PC-9 (cell line): Measurements from ENCODE around the gene COP1. TPM values are rescaled to one million over a fixed set of nuclear protein-coding genes. Genes with fewer than 3 reads are reported as not detected.

Experiments
- BruUV-seq: library from RNA; stranded (reverse); fragments of 400-500 nt; replicated peaks from 2 replicates; lab custom pipeline; 2021; lab: Mats Ljungman, UMichigan
- CTCF ChIA-PET: fragments of 300-600 bp; sonication (Branson Sonifier 250); formaldehyde crosslinking; loops from one replicate; lab custom pipeline; 2022; ENCODE audit warnings: antibody characterized with exemption; lab: Charles Lee
- POLR2A ChIA-PET: fragments of 300-600 bp; sonication (Branson Sonifier 250); formaldehyde crosslinking; loops from one replicate; lab custom pipeline; 2022; ENCODE audit warnings: antibody characterized with exemption; ENCODE audit not compliant: unreplicated experiment; lab: Charles Lee
- DNase-seq, 2 experiments: peaks; one replicate each; pipeline versions ENCODE4 v3.0.0 to v3.0.0-alpha.2; 2015 to 2022; ENCODE audit warnings: mixed read lengths in 1 of 2
- H2AFZ ChIP-seq: fragments of 200-600 bp; sonication (generic); 2 replicates; pipeline ENCODE4 v1.8.1; 2017; ENCODE audit warnings: antibody characterized with exemption
- H3F3A ChIP-seq: fragments of 200-600 bp; sonication (generic); 2 replicates; pipeline ENCODE4 v1.8.1; 2017; ENCODE audit warnings: antibody characterized with exemption, mild to moderate bottlenecking, low read depth; ENCODE audit not compliant: insufficient read depth
- H3K27ac ChIP-seq: fragments of 200-600 bp; sonication (generic); 2 replicates; pipeline ENCODE4 v1.6.1; 2016; ENCODE audit warnings: mixed run types
- H3K27me3 ChIP-seq: fragments of 200-600 bp; sonication (generic); 2 replicates; pipeline ENCODE4 v1.6.1; 2016; ENCODE audit warnings: low read depth, mixed run types; ENCODE audit not compliant: insufficient read depth
- H3K36me3 ChIP-seq: fragments of 200-600 bp; sonication (generic); 2 replicates; pipeline ENCODE4 v1.6.1; 2016; ENCODE audit warnings: low read depth, mixed run types
- H3K4me1 ChIP-seq: fragments of 200-600 bp; sonication (generic); replicated peaks from 2 replicates; pipeline ENCODE4 v1.6.1; 2016; ENCODE audit warnings: mixed run types; ENCODE audit not compliant: insufficient read depth
- H3K4me2 ChIP-seq: fragments of 200-600 bp; sonication (generic); 2 replicates; pipeline ENCODE4 v1.6.1; 2017; ENCODE audit warnings: mixed run types
- H3K4me3 ChIP-seq: fragments of 200-600 bp; sonication (generic); 2 replicates; pipeline ENCODE4 v1.6.1; 2016; ENCODE audit warnings: mixed run types
- H3K79me2 ChIP-seq: fragments of 200-600 bp; sonication (generic); 2 replicates; pipeline ENCODE4 v1.6.1; 2017; ENCODE audit warnings: low read depth, mixed run types
- H3K9me2 ChIP-seq: fragments of 200-600 bp; sonication (generic); 2 replicates; pipeline ENCODE4 v1.8.1; 2017; ENCODE audit warnings: mild to moderate bottlenecking; ENCODE audit not compliant: insufficient read depth
- H3K9me3 ChIP-seq: fragments of 200-600 bp; sonication (generic); 2 replicates; pipeline ENCODE4 v1.8.1; 2016; ENCODE audit warnings: low read depth; ENCODE audit not compliant: insufficient read depth
- H4K20me1 ChIP-seq: fragments of 200-600 bp; sonication (generic); 2 replicates; pipeline ENCODE4 v1.8.1; 2017; ENCODE audit not compliant: insufficient read depth
- EZH2 ChIP-seq: fragments of 200-600 bp; sonication (generic); IDR thresholded peaks from 2 replicates; pipeline ENCODE4 v1.8.0; 2017; ENCODE audit warnings: antibody characterized with exemption, low read depth
- intact Hi-C: fragments of 100-400 bp; cut with micrococcal nuclease; formaldehyde crosslinking; loops from one replicate; pipeline ENCODE4 v1.10.0; 2022; ENCODE audit not compliant: unreplicated experiment
- total RNA-seq: library from RNA; stranded (reverse); gene quantifications from 2 replicates; pipeline ENCODE4 v1.2.3, GENCODE V29; 2021
- TF ChIP-seq, protein P1 (sequence below): fragments of 200-600 bp; sonication (generic); conservative IDR thresholded peaks from 2 replicates; pipeline ENCODE4 v1.6.1; 2017; ENCODE audit warnings: mixed run types, antibody characterized with exemption, mild to moderate bottlenecking, moderate library complexity

COP1 gene
- total RNA-seq, 1 experiment from 2014 or later: 38.0 TPM

DNA sequence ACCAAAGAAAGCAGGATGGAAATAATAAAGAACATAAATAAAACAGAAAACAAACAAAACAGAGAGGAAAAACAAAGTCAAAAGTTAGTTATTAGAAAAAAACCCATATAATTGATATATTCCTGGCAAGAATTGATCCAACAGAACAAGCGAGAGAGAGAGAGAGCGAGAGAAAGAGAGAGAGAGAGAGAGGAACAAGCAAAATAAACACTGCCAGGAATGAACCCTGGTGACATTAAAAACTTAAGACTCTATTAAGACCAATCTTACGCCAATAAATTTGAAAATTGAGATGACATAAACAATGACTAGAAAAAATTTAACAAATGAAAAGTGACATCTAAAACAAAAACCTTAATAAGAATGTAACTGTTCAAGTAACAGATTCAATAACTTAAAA, 64.1 kb downstream of the COP1 start:
- H3K27me3 ChIP-seq: no peaks in the 10 kb centered on the region
- H4K20me1 ChIP-seq: peaks cover 12% of the 10 kb centered on the region
- peaks cover 7% of the 10 kb centered on the region for H3K36me3 ChIP-seq
- ChIA-PET POLR2A (no interaction called here), CTCF (interaction anchor here (0.6 kb wide), 1 partner anchor 186 kb away, joined by 3 read pairs; no protein-coding TSS in a partner anchor)
- H3F3A ChIP-seq: peaks cover 6% of the 10 kb centered on the region; the same call in 1 of the 2 replicates
- H2AFZ ChIP-seq: no peak overlapping the region
- H3K4me2 ChIP-seq: no peak overlapping the region
- TF ChIP-seq, protein P1, sequence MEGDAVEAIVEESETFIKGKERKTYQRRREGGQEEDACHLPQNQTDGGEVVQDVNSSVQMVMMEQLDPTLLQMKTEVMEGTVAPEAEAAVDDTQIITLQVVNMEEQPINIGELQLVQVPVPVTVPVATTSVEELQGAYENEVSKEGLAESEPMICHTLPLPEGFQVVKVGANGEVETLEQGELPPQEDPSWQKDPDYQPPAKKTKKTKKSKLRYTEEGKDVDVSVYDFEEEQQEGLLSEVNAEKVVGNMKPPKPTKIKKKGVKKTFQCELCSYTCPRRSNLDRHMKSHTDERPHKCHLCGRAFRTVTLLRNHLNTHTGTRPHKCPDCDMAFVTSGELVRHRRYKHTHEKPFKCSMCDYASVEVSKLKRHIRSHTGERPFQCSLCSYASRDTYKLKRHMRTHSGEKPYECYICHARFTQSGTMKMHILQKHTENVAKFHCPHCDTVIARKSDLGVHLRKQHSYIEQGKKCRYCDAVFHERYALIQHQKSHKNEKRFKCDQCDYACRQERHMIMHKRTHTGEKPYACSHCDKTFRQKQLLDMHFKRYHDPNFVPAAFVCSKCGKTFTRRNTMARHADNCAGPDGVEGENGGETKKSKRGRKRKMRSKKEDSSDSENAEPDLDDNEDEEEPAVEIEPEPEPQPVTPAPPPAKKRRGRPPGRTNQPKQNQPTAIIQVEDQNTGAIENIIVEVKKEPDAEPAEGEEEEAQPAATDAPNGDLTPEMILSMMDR: no peak
- TF ChIP-seq EZH2: no peak
- H3K9me2 ChIP-seq: no peaks in the 10 kb centered on the region
- intact Hi-C loops: no loop called here
- H3K79me2 ChIP-seq: peaks cover 83% of the 10 kb centered on the region
- no TSS peak for BruUV-seq
- no peak overlapping the region for H3K27ac ChIP-seq
- H3K4me1 ChIP-seq: no peaks in the 10 kb centered on the region
- no peak overlapping the region for H3K4me3 ChIP-seq
- no peak for DNase-seq
- H3K9me3 ChIP-seq: no peaks in the 10 kb centered on the region

DNA sequence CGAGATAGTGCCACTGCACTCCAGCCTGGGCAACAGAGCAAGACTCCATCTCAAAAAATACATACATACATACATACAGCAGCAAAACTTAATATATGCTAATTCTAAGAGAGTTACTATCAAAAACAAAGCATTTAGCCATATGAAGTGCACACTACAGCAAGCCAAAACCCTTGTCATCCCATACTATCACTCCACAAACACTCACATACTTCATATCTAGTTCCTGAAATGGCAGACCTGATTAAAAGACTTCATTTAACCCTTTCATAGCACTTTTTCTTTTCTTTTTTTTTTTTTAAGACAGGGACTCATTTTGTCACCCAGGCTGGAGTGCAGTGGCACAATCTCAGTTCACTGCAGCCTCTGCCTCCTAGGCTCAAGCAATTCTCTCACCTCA, 65.6 kb downstream of the COP1 start:
- POLR2A ChIA-PET: no interaction called here
- H3K9me3 ChIP-seq: no peaks in the 10 kb centered on the region
- BruUV-seq: no TSS peak

DNA sequence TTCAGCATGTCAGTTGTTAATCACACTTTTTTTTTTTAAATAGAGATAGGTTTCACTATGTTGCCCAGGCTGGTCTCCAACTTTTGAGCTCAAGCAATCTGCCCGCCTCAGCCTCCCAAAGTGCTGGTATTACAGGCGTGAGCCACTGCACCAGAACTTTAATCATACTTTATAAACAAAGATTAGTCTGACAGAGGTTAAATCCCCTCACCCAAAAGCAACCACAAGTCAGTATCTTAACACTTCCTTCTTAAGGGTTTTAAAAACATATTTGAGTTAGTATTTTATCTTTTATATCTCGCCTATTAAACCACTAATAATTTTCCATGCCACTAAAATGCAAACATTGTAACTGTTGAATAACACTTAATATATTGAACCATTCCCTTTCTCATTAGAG, 70.2 kb downstream of the COP1 start:
- H3K4me3 ChIP-seq: no peak overlapping the region
- no peak for DNase-seq
- H2AFZ ChIP-seq: no peak overlapping the region
- peaks cover 9% of the 10 kb centered on the region; the same call in 1 of the 2 replicates for H3F3A ChIP-seq
- H3K4me1 ChIP-seq: no peaks in the 10 kb centered on the region
- peaks cover 18% of the 10 kb centered on the region for H4K20me1 ChIP-seq
- POLR2A ChIA-PET: no interaction called here
- CTCF ChIA-PET: no interaction called here
- BruUV-seq: no TSS peak
- peaks cover 4% of the 10 kb centered on the region for H3K36me3 ChIP-seq
- intact Hi-C loops: no loop called here
- H3K9me2 ChIP-seq: no peaks in the 10 kb centered on the region
- peaks cover 41% of the 10 kb centered on the region for H3K79me2 ChIP-seq
- no peak overlapping the region for H3K27ac ChIP-seq
- no peaks in the 10 kb centered on the region for H3K27me3 ChIP-seq
- H3K9me3 ChIP-seq: no peaks in the 10 kb centered on the region
- TF ChIP-seq EZH2: no peak
- TF ChIP-seq, protein P1: no peak
- H3K4me2 ChIP-seq: no peak overlapping the region

More for the DNA sequence above, 65.6 kb downstream of the COP1 start:
- Histone ChIP-seq H3K4me2 (no peak overlapping the region), H3K4me3 (no peak overlapping the region), H3K4me1 (no peaks in the 10 kb centered on the region), H3K27ac (no peak overlapping the region), H3K9me2 (no peaks in the 10 kb centered on the region), H3K79me2 (peaks cover 75% of the 10 kb centered on the region), H2AFZ (no peak overlapping the region), H4K20me1 (peaks cover 14% of the 10 kb centered on the region), H3K36me3 (peaks cover 3% of the 10 kb centered on the region; the same call in 1 of the 2 replicates), H3F3A (0 out of 2 replicates have a peak, but pooled peaks cover 3% of the 10 kb centered on the region), H3K27me3 (no peaks in the 10 kb centered on the region)
- TF ChIP-seq, protein P1: no peak
- no peak for TF ChIP-seq EZH2
- DNase-seq: no peak
- CTCF ChIA-PET: no interaction called here
- intact Hi-C loops: no loop called here
